K562 (cell line): ENCODE data around the gene CFAP73. TPM values are rescaled to one million over a fixed set of nuclear protein-coding genes. Genes with fewer than 3 reads are reported as not detected.
A peak's percentile ranks its signal among the peaks of the same experiment; 100 is the strongest.

Experiments
- ARID3B ChIP-seq: fragments of 250-450 bp; sonication (Bioruptor Pico); IDR thresholded peaks from 2 replicates; pipeline ENCODE4 v1.4.0; 2020; ENCODE audit warnings: borderline replicate concordance
- CBFA2T2 ChIP-seq: fragments of 450-650 bp; conservative IDR thresholded peaks from 2 replicates; pipeline ENCODE4 v1.6.1; 2017; ENCODE audit warnings: mild to moderate bottlenecking
- CHD4 ChIP-seq: fragments of 200-600 bp; sonication (generic); IDR thresholded peaks from 3 replicates; pipeline ENCODE4 v1.6.1; 2012; ENCODE audit warnings: low read depth, mild to moderate bottlenecking, mixed read lengths, low read length, inconsistent platforms; ENCODE audit not compliant: insufficient read depth, insufficient replicate concordance, poor library complexity, severe bottlenecking
- CSDE1 ChIP-seq, 2 experiments: fragments of 450-650 bp; IDR thresholded peaks; 2 replicates each; pipeline ENCODE4 v1.6.1; 2016; ENCODE audit warnings: mild to moderate bottlenecking in 1 of 2
- FIP1L1 ChIP-seq: fragments of 200-400 bp; formaldehyde crosslinking; IDR thresholded peaks from 2 replicates; pipeline ENCODE4 v1.6.1; 2018; ENCODE audit warnings: mild to moderate bottlenecking, low read depth, low read length; ENCODE audit not compliant: poor library complexity, severe bottlenecking
- FOSL1 ChIP-seq: fragments of 200-800 bp; sonication (Bioruptor generic); conservative IDR thresholded peaks from 2 replicates; pipeline ENCODE4 v1.6.1; 2016; ENCODE audit warnings: missing genetic modification characterization, missing compliant biosample characterization
- PRMT5 ChIP-seq: sonication (generic); formaldehyde crosslinking; IDR thresholded peaks from 2 replicates; pipeline ENCODE4 v1.5.0; 2020; ENCODE audit warnings: missing genetic modification reagents
- PTBP1 ChIP-seq: fragments of 200-400 bp; formaldehyde crosslinking; IDR thresholded peaks from 2 replicates; pipeline ENCODE4 v1.6.1; 2017; ENCODE audit warnings: low read depth, low read length
- RBM39 ChIP-seq: fragments of 200-400 bp; formaldehyde crosslinking; optimal IDR thresholded peaks from 2 replicates; pipeline ENCODE3; 2018; ENCODE audit warnings: low read depth, low read length
- STAT5B ChIP-seq: fragments of 250-450 bp; sonication (Bioruptor Pico); IDR thresholded peaks from 2 replicates; pipeline ENCODE4 v1.8.0; 2021; ENCODE audit warnings: mild to moderate bottlenecking, inconsistent platforms
- TBL1XR1 ChIP-seq, 2 experiments: IDR thresholded peaks; 2 replicates each; pipeline ENCODE4 v1.6.1; 2012; ENCODE audit warnings: improper control_type of control experiment in 2 of 2, low read length in 2 of 2, mild to moderate bottlenecking in 1 of 2
- TCFL5 ChIP-seq: fragments of 250-450 bp; sonication (Bioruptor Pico); conservative IDR thresholded peaks from 2 replicates; pipeline ENCODE4 v1.6.1; 2021; ENCODE audit warnings: mild to moderate bottlenecking, moderate library complexity, matching md5 sums
- XRCC3 ChIP-seq: fragments of 450-650 bp; IDR thresholded peaks from 2 replicates; pipeline ENCODE4 v1.6.1; 2017; ENCODE audit warnings: mild to moderate bottlenecking, moderate library complexity
- ZFP91 ChIP-seq: sonication (generic); formaldehyde crosslinking; IDR thresholded peaks from 2 replicates; pipeline ENCODE4 v1.8.0; 2022; ENCODE audit warnings: mild to moderate bottlenecking, missing genetic modification reagents
- ZNF407 ChIP-seq: fragments of 450-650 bp; IDR thresholded peaks from 2 replicates; pipeline ENCODE4 v1.6.1; 2016; ENCODE audit warnings: low read depth
- ZNF644 ChIP-seq: fragments of 200-800 bp; sonication (Bioruptor generic); IDR thresholded peaks from 2 replicates; pipeline ENCODE4 v1.6.1; 2016; ENCODE audit warnings: low read depth, missing genetic modification characterization, missing compliant biosample characterization
- polyA plus RNA-seq, 8 experiments: library from polyadenylated mRNA; depleted of rRNA in 4 of 8; stranded (reverse) in 5 of 8; unstranded in 3 of 8; fragments of >200 nt; fragmentation: Nextera tagmentation in 2 of 8; fragmentation: Illumina TruSeq in 1 of 8; extraction: Ambion mirVana in 2 of 8; extraction: Trizol in 1 of 8; gene quantifications; 2 replicates each; pipeline versions ENCODE4 v1.2.1 to v1.2.3, GENCODE V29; 2011 to 2014; ENCODE audit warnings: inconsistent platforms in 1 of 8, missing spikeins in 1 of 8
- total RNA-seq, 7 experiments: library from RNA; depleted of rRNA in 6 of 7; stranded (reverse); fragments of >200 nt in 6 of 7; fragmentation: Illumina TruSeq in 2 of 7; extraction: Trizol in 2 of 7; gene quantifications; 2 replicates each; pipeline versions ENCODE4 v1.2.1 to v1.2.3, GENCODE V29; 2011 to 2021; ENCODE audit warnings: low replicate concordance in 1 of 7

CFAP73 gene
- total and polyA plus RNA-seq, 9 of the 15 experiments (the other 6 are each of a cell fraction or from before 2014, with no cell fraction given) = not detected

GRCh38 chr12:113185180-113186032, 35.9 kb downstream of the CFAP73 start, which contains the start of the genes DDX54 and RITA1 (continued):
- TF ChIP-seq FIP1L1 (peak; percentile 62), RBM39 (no peak), XRCC3 (no peak), STAT5B (CRISPR knock-in tag) (no peak), PRMT5 (peak; percentile 85; the same call in 1 of the 2 replicates), FOSL1 (tag) (peak; percentile 40; the same call in 1 of the 2 replicates), ARID3B (CRISPR knock-in tag) (no peak), CSDE1 (IDR thresholded peaks at IDR 0.05) (peak in 1 of 2 experiments; percentile 42; a peak in 1 of 4 replicates), TCFL5 (CRISPR knock-in tag) (no peak), CHD4 (no peak), ZFP91 (CRISPR knock-in tag) (no peak), PTBP1 (no peak), TBL1XR1 (IDR thresholded peaks at IDR 0.05; ENCODE audit: low read length in 2 of 2) (no peak), ZNF407 (peak; percentile 80), ZNF644 (tag) (no peak), CBFA2T2 (peak; percentile 90)
